Fibroblast of lung (primary cell): ENCODE measurements around the gene TP63. TPM values are rescaled to one million over a fixed set of nuclear protein-coding genes. Genes with fewer than 3 reads are reported as not detected.
"Not testable (repeated sequence)": the region's sequence is repeated elsewhere in the genome, so short reads cannot be mapped to it uniquely, and the experiment has no call there.

Source experiments
- DNase-seq, 2 donors: peaks; one replicate each; pipeline versions ENCODE4 v3.0.0 to v3.0.0-alpha.2; 2010; ENCODE audit warnings: low read depth in 2 of 2
- H2AFZ ChIP-seq: 2 replicates; pipeline ENCODE4 v1.5.1; 2012; ENCODE audit warnings: low read length, control low read depth, inconsistent platforms
- H3K27ac ChIP-seq: 2 replicates; pipeline ENCODE4 v1.5.1; 2011; ENCODE audit warnings: low read length, control low read depth; ENCODE audit not compliant: insufficient read depth
- H3K27me3 ChIP-seq: 2 replicates; pipeline ENCODE4 v1.5.1; 2011; ENCODE audit warnings: mild to moderate bottlenecking, low read length; ENCODE audit not compliant: control insufficient read depth, insufficient read depth
- H3K36me3 ChIP-seq: 2 replicates; pipeline ENCODE4 v1.5.1; 2011; ENCODE audit warnings: low read length; ENCODE audit not compliant: control insufficient read depth, insufficient read depth
- H3K4me1 ChIP-seq: 2 replicates; pipeline ENCODE4 v1.5.1; 2011; ENCODE audit warnings: low read length; ENCODE audit not compliant: control insufficient read depth, insufficient read depth; ENCODE audit errors: extremely low read depth
- H3K4me2 ChIP-seq: 2 replicates; pipeline ENCODE4 v1.5.1; 2011; ENCODE audit warnings: low read length, control low read depth; ENCODE audit not compliant: insufficient read depth; ENCODE audit errors: extremely low read depth
- H3K4me3 ChIP-seq, 4 experiments: fragments of 200-600 bp in 1 of 4; sonication (generic) in 1 of 4; replicated peaks in 1 of 4; 2 replicates each; pipeline ENCODE4 v1.5.1; 2011 to 2016; ENCODE audit warnings: low read length in 4 of 4, low read depth in 3 of 4, mild to moderate bottlenecking in 3 of 4, control low read depth in 2 of 4, inconsistent platforms in 1 of 4, mixed read lengths in 1 of 4; ENCODE audit not compliant: insufficient read depth in 1 of 4; ENCODE audit errors: control extremely low read depth in 1 of 4
- H3K79me2 ChIP-seq: 2 replicates; pipeline ENCODE4 v1.5.1; 2012; ENCODE audit warnings: mild to moderate bottlenecking, low read length, inconsistent platforms; ENCODE audit not compliant: control insufficient read depth, insufficient read depth
- H3K9ac ChIP-seq: 2 replicates; pipeline ENCODE4 v1.5.1; 2011; ENCODE audit warnings: mild to moderate bottlenecking, low read length, control low read depth; ENCODE audit not compliant: insufficient read depth
- H3K9me3 ChIP-seq: 2 replicates; pipeline ENCODE4 v1.5.1; 2012; ENCODE audit warnings: low read depth, low read length; ENCODE audit not compliant: control insufficient read depth, insufficient read depth
- H4K20me1 ChIP-seq: 2 replicates; pipeline ENCODE4 v1.5.1; 2011; ENCODE audit warnings: low read length; ENCODE audit not compliant: control insufficient read depth, insufficient read depth; ENCODE audit errors: extremely low read depth
- CTCF ChIP-seq, 2 donors: IDR thresholded peaks in 1 of 2; conservative IDR thresholded peaks in 1 of 2; 1 replicate in 1 of 2; 2 replicates in 1 of 2; pipeline ENCODE4 v1.5.1; 2011 to 2012; ENCODE audit warnings: low read length in 2 of 2, control low read depth in 1 of 2, inconsistent platforms in 1 of 2, low read depth in 1 of 2, mild to moderate bottlenecking in 1 of 2
- EZH2 ChIP-seq: IDR thresholded peaks from 2 replicates; pipeline ENCODE4 v1.5.1; 2012; ENCODE audit warnings: low read length, control low read depth, mild to moderate bottlenecking; ENCODE audit errors: missing control alignments
- polyA plus RNA-seq, 2 donors: library from polyadenylated mRNA; depleted of rRNA in 1 of 2; stranded (reverse) in 1 of 2; unstranded in 1 of 2; fragments of >200 nt; gene quantifications; 2 replicates each; pipeline ENCODE4 v1.2.1, GENCODE V29; 2011 to 2012; ENCODE audit warnings: missing spikeins in 1 of 2
- total RNA-seq: library from RNA; depleted of rRNA; stranded (reverse); fragments of >200 nt; gene quantifications from 2 replicates; pipeline ENCODE4 v1.2.1, GENCODE V29; 2014

The TP63 gene
- total and polyA plus RNA-seq, 2 donors (not counting 1 experiment from before 2014, with no cell fraction given): 0.06 TPM; not detected in 1

- H3K27me3 ChIP-seq: no peaks in the 10 kb centered on the region
- no peak overlapping the region for H3K4me3 ChIP-seq
- no peak overlapping the region for H3K27ac ChIP-seq
- no peak overlapping the region for H2AFZ ChIP-seq
- H4K20me1 ChIP-seq: no peaks in the 10 kb centered on the region
- no peaks in the 10 kb centered on the region for H3K9me3 ChIP-seq
- no peak for TF ChIP-seq EZH2
- TF ChIP-seq CTCF (conservative IDR thresholded peaks at IDR 0.05 in 1 of 2, IDR thresholded peaks at IDR 0.05 in 1 of 2; ENCODE audit: low read depth in 1 of 2, low read length in 2 of 2): no peak
- H3K9ac ChIP-seq: no peak overlapping the region
- H3K4me1 ChIP-seq: no peaks in the 10 kb centered on the region
- DNase-seq: no peak
- no peaks in the 10 kb centered on the region for H3K36me3 ChIP-seq
- no peaks in the 10 kb centered on the region for H3K79me2 ChIP-seq
- no peak overlapping the region for H3K4me2 ChIP-seq
Observed at GRCh38 chr3:189606774-189607173, 24.4 kb upstream of the TP63 start.

- not testable (repeated sequence) for H3K9ac ChIP-seq, H2AFZ ChIP-seq, H3K27me3 ChIP-seq, H3K9me3 ChIP-seq, H3K4me2 ChIP-seq, H3K79me2 ChIP-seq, H3K4me1 ChIP-seq, H3K4me3 ChIP-seq, DNase-seq, H3K36me3 ChIP-seq, H3K27ac ChIP-seq, H4K20me1 ChIP-seq
Observed at GRCh38 chr3:189612641-189613040, 18.5 kb upstream of the TP63 start.

GRCh38 chr3:189613122-189613521 is 18.1 kb upstream of the TP63 start:
- no peak for TF ChIP-seq EZH2
- TF ChIP-seq CTCF (conservative IDR thresholded peaks at IDR 0.05 in 1 of 2, IDR thresholded peaks at IDR 0.05 in 1 of 2; ENCODE audit: low read depth in 1 of 2, low read length in 2 of 2): no peak
- Histone ChIP-seq H3K4me2 (no peak overlapping the region), H3K9ac (no peak overlapping the region), H3K36me3 (no peaks in the 10 kb centered on the region), H3K4me1 (no peaks in the 10 kb centered on the region), H4K20me1 (no peaks in the 10 kb centered on the region), H3K9me3 (no peaks in the 10 kb centered on the region), H3K27me3 (no peaks in the 10 kb centered on the region), H3K4me3 (no peak overlapping the region), H3K79me2 (no peaks in the 10 kb centered on the region), H2AFZ (no peak overlapping the region), H3K27ac (no peak overlapping the region)
- DNase-seq: no peak
